WTC11 (cell line): ENCODE results near the gene TMEM108.

Experiments used
- CREB1 ChIP-seq: sonication (generic); formaldehyde crosslinking; IDR thresholded peaks from 2 replicates; pipeline ENCODE4 v1.8.0; 2023; ENCODE audit warnings: mild to moderate bottlenecking, missing genetic modification reagents
- FOXK1 ChIP-seq: sonication (generic); formaldehyde crosslinking; IDR thresholded peaks from 2 replicates; pipeline ENCODE4 v1.8.0; 2022; ENCODE audit warnings: mild to moderate bottlenecking, moderate library complexity, missing genetic modification reagents
- JUN ChIP-seq: sonication (generic); formaldehyde crosslinking; IDR thresholded peaks from 2 replicates; pipeline ENCODE4 v1.8.0; 2023; ENCODE audit warnings: mild to moderate bottlenecking, missing genetic modification reagents
- TEAD4 ChIP-seq: sonication (generic); formaldehyde crosslinking; IDR thresholded peaks from 2 replicates; pipeline ENCODE4 v1.8.0; 2022; ENCODE audit warnings: mild to moderate bottlenecking, missing genetic modification reagents
- ZNF532 ChIP-seq: fragments of 250-450 bp; sonication (Bioruptor Pico); IDR thresholded peaks from 2 replicates; pipeline ENCODE4 v1.9.0; 2021; ENCODE audit warnings: mild to moderate bottlenecking, borderline replicate concordance
- TF ChIP-seq, protein P1 (sequence below): fragments of 200-600 bp; IDR thresholded peaks from 2 replicates; pipeline ENCODE4 v1.8.0; 2022; ENCODE audit warnings: antibody characterized with exemption
- TF ChIP-seq, protein P2 (sequence below): sonication (generic); formaldehyde crosslinking; IDR thresholded peaks from 2 replicates; pipeline ENCODE4 v1.8.0; 2022; ENCODE audit warnings: mild to moderate bottlenecking, missing genetic modification reagents
- TF ChIP-seq, protein P3 (sequence below): fragments of 250-450 bp; sonication (Bioruptor Pico); IDR thresholded peaks from 2 replicates; pipeline ENCODE4 v2.1.2; 2022; ENCODE audit warnings: mild to moderate bottlenecking, moderate library complexity

DNA sequence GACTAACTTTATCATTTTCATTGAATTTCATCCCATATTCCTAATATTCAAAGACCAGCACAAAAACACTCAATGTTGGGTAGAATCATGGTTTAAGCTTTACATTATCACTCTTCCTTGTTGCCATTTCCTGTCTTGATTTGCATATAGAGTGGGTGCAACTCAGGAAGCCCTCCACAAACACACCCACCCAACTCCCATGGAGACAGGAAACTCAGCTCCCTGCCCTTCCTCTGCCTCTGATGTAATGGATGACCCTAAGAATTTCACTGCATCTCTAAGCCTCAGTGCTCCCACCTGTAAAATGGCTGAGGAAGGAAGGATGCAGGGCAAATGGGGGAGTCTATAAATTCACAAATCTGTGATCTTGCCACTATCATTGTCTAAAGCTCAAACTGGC, 263.5 kb downstream of the TMEM108 start:
- TF ChIP-seq ZNF532 (CRISPR knock-in tag) (no peak), TEAD4 (CRISPR knock-in tag) (no peak), FOXK1 (CRISPR knock-in tag) (no peak), JUN (CRISPR knock-in tag) (no peak), CREB1 (CRISPR knock-in tag) (no peak)
- TF ChIP-seq, protein P1, sequence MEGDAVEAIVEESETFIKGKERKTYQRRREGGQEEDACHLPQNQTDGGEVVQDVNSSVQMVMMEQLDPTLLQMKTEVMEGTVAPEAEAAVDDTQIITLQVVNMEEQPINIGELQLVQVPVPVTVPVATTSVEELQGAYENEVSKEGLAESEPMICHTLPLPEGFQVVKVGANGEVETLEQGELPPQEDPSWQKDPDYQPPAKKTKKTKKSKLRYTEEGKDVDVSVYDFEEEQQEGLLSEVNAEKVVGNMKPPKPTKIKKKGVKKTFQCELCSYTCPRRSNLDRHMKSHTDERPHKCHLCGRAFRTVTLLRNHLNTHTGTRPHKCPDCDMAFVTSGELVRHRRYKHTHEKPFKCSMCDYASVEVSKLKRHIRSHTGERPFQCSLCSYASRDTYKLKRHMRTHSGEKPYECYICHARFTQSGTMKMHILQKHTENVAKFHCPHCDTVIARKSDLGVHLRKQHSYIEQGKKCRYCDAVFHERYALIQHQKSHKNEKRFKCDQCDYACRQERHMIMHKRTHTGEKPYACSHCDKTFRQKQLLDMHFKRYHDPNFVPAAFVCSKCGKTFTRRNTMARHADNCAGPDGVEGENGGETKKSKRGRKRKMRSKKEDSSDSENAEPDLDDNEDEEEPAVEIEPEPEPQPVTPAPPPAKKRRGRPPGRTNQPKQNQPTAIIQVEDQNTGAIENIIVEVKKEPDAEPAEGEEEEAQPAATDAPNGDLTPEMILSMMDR, result no peak
- TF ChIP-seq, protein P2, sequence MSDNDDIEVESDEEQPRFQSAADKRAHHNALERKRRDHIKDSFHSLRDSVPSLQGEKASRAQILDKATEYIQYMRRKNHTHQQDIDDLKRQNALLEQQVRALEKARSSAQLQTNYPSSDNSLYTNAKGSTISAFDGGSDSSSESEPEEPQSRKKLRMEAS (CRISPR knock-in tag), result no peak
- TF ChIP-seq, protein P3, sequence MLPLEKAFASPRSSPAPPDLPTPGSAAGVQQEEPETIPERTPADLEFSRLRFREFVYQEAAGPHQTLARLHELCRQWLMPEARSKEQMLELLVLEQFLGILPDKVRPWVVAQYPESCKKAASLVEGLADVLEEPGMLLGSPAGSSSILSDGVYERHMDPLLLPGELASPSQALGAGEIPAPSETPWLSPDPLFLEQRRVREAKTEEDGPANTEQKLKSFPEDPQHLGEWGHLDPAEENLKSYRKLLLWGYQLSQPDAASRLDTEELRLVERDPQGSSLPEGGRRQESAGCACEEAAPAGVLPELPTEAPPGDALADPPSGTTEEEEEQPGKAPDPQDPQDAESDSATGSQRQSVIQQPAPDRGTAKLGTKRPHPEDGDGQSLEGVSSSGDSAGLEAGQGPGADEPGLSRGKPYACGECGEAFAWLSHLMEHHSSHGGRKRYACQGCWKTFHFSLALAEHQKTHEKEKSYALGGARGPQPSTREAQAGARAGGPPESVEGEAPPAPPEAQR (CRISPR knock-in tag), result no peak
